H1 (cell line): Measurements from ENCODE around the gene P2RY8. TPM values are rescaled to one million over a fixed set of nuclear protein-coding genes. Genes with fewer than 3 reads are reported as not detected.

Experiments
- BRCA1 ChIP-seq: IDR thresholded peaks from 2 replicates; pipeline ENCODE4 v1.6.1; 2012; ENCODE audit warnings: low read depth, low read length, improper control_type of control experiment
- CHD7 ChIP-seq: fragments of 300-600 bp; sonication (generic); IDR thresholded peaks from 2 replicates; pipeline ENCODE4 v1.7.1; 2012; ENCODE audit warnings: low read length, moderate library complexity, mild to moderate bottlenecking, inconsistent platforms; ENCODE audit not compliant: insufficient replicate concordance
- E2F6 ChIP-seq: IDR thresholded peaks from 2 replicates; pipeline ENCODE4 v1.6.1; 2012; ENCODE audit warnings: inconsistent platforms
- EP300 ChIP-seq, 2 experiments: IDR thresholded peaks; 1 replicate in 1 of 2; 2 replicates in 1 of 2; pipeline ENCODE4 v1.6.1; 2011 to 2012; ENCODE audit warnings: low read depth in 2 of 2, low read length in 2 of 2, mild to moderate bottlenecking in 2 of 2, borderline replicate concordance in 1 of 2, inconsistent platforms in 1 of 2, moderate library complexity in 1 of 2
- GABPA ChIP-seq: IDR thresholded peaks from 2 replicates; pipeline ENCODE4 v1.6.1; 2011; ENCODE audit warnings: mild to moderate bottlenecking, low read length, moderate library complexity, borderline replicate concordance; ENCODE audit not compliant: insufficient read depth
- NRF1 ChIP-seq: IDR thresholded peaks from 2 replicates; pipeline ENCODE4 v1.6.1; 2011; ENCODE audit warnings: mild to moderate bottlenecking, low read depth, low read length, improper control_type of control experiment
- RNF2 ChIP-seq: fragments of 200-900, 300-1000 bp; sonication (generic); IDR thresholded peaks from 2 replicates; pipeline ENCODE4 v1.7.1; 2016; ENCODE audit warnings: borderline replicate concordance, low read depth, mild to moderate bottlenecking, antibody characterized with exemption, low read length; ENCODE audit not compliant: poor library complexity, severe bottlenecking; ENCODE audit errors: missing control alignments
- TCF12 ChIP-seq: IDR thresholded peaks from 2 replicates; pipeline ENCODE4 v1.6.1; 2011; ENCODE audit warnings: low read depth, mild to moderate bottlenecking, low read length
- polyA plus RNA-seq, 7 experiments: library from polyadenylated mRNA; depleted of rRNA in 3 of 7; stranded (reverse) in 5 of 7; unstranded in 2 of 7; fragments of >200 nt in 5 of 7; fragments of 200-250 nt in 2 of 7; gene quantifications; 1 replicate in 5 of 7; 2 replicates in 1 of 7; 4 replicates in 1 of 7; pipeline versions ENCODE4 v1.2.1 to v1.2.3, GENCODE V29; 2011 to 2013; ENCODE audit warnings: missing spikeins in 2 of 7, mixed read lengths in 2 of 7
- total RNA-seq: library from RNA; stranded (reverse); fragmentation: NEBNext Ultra II Directional; extraction: Animal tissue kit (Norgen Biotek cat#: 25700); gene quantifications from 2 replicates; pipeline ENCODE4 v1.2.1, GENCODE V29; 2021

Gene P2RY8
- total and polyA plus RNA-seq, 2 of the 8 experiments (the other 6 are each of a cell fraction or from before 2014, with no cell fraction given), result 0.09 to 0.15 TPM

- TF ChIP-seq CHD7 (no peak), RNF2 (no peak), EP300 (IDR thresholded peaks at IDR 0.05; ENCODE audit: borderline replicate concordance in 1 of 2, low read depth in 2 of 2, low read length in 2 of 2) (no peak), NRF1 (no peak), BRCA1 (no peak), TCF12 (no peak), E2F6 (peak; percentile 46; the same call in 1 of the 2 replicates), GABPA (no peak)
Observed at GRCh38 chrX:1481636-1482529, 55.1 kb downstream of the P2RY8 start (continued).
